Heart left ventricle (tissue), 16 donors: Measurements from ENCODE around the gene COQ4. TPM values are rescaled to one million over a fixed set of nuclear protein-coding genes. Genes with fewer than 3 reads are reported as not detected.

Source experiments
- ATAC-seq, 4 donors: fragments of 200-7000 bp; cut with Tn5 transposase; one replicate each; pipeline ENCODE4 v1.9.1; 2020 to 2022; ENCODE audit warnings: moderate library complexity in 4 of 4, mild to moderate bottlenecking in 3 of 4, moderate number of reproducible peaks in 1 of 4
- DNase-seq, 5 donors: peaks; one replicate each; pipeline ENCODE4 v3.0.0-alpha.2; 2020
- H3K27ac ChIP-seq, 12 donors: fragments of 200-600 bp; sonication (generic) in 4 of 12; one replicate each; pipeline versions ENCODE4 v1.5.0 to v1.8.0; 2016 to 2022; ENCODE audit warnings: mild to moderate bottlenecking in 2 of 12
- H3K27me3 ChIP-seq, 9 donors: fragments of 200-600 bp; sonication (generic) in 2 of 9; one replicate each; pipeline versions ENCODE4 v1.5.1 to v1.8.0; 2016 to 2022; ENCODE audit warnings: mild to moderate bottlenecking in 3 of 9
- H3K36me3 ChIP-seq, 9 donors: fragments of 200-600 bp; sonication (generic) in 2 of 9; one replicate each; pipeline versions ENCODE4 v1.5.0 to v1.8.0; 2018 to 2022; ENCODE audit warnings: mild to moderate bottlenecking in 2 of 9
- H3K4me1 ChIP-seq, 12 donors: fragments of 200-600 bp; sonication (generic) in 4 of 12; one replicate each; pipeline versions ENCODE4 v1.5.0 to v1.8.0; 2016 to 2022; ENCODE audit warnings: mild to moderate bottlenecking in 3 of 12
- H3K4me3 ChIP-seq, 12 donors: fragments of 200-600 bp; sonication (generic) in 4 of 12; one replicate each; pipeline versions ENCODE4 v1.5.0 to v1.8.0; 2017 to 2022; ENCODE audit warnings: mild to moderate bottlenecking in 9 of 12, moderate library complexity in 4 of 12
- H3K9me3 ChIP-seq, 12 donors: fragments of 200-600 bp; sonication (generic) in 4 of 12; one replicate each; pipeline versions ENCODE4 v1.5.0 to v1.8.0; 2016 to 2022; ENCODE audit warnings: mild to moderate bottlenecking in 1 of 12
- POLR2A ChIP-seq, 2 donors: fragments of 450-650 bp; IDR thresholded peaks; one replicate each; pipeline ENCODE4 v1.6.1; 2017; ENCODE audit warnings: antibody characterized with exemption in 2 of 2, mild to moderate bottlenecking in 2 of 2, moderate library complexity in 2 of 2
- WGBS, 4 donors: extraction: QIAGEN DNeasy Blood & Tissue Kit in 2 of 4; methylation state at CpG; one replicate each; pipeline versions ENCODE4 v1.1.5 to v1.1.7; 2013 to 2018; 5-methylcytosine and 5-hydroxymethylcytosine counted together
- intact Hi-C, 10 donors: fragments of 100-400 bp; cut with DNase I; formaldehyde crosslinking; loops; one replicate each; pipeline versions ENCODE4 v1.11.1 to v1.14.2; 2022
- polyA plus RNA-seq, 2 donors: library from polyadenylated mRNA; stranded (reverse); fragments of 200-250 nt; gene quantifications; one replicate each; pipeline ENCODE4 v1.2.3, GENCODE V29; 2013
- total RNA-seq, 9 donors: library from RNA; depleted of rRNA in 2 of 9; stranded (reverse); fragments of >200 nt in 2 of 9; fragmentation: NEBNext Ultra II Directional in 3 of 9; extraction: Animal tissue kit (Norgen Biotek cat#: 25700) in 3 of 9; gene quantifications; one replicate each; pipeline versions ENCODE4 v1.1.0 to v1.2.4, GENCODE V29; 2016 to 2023
- TF ChIP-seq, protein P1 (sequence below), 12 donors: fragments of 200-600 bp; sonication (generic) in 4 of 12; IDR thresholded peaks; one replicate each; pipeline versions ENCODE4 v1.5.0 to v1.8.0; 2018 to 2022; ENCODE audit warnings: antibody characterized with exemption in 12 of 12, mild to moderate bottlenecking in 5 of 12
- donor health status: ischemic (EF 13 %, LVEDD 7.1; RV severe dilation, severe dysfunction).
- donor health status: healthy with polysubstance abuse.
- donor health status: DM: no; HTN: yes; CAD: no.
- donor health status: DM: no; HTN: no; CAD: no.
- donor health status: ischemic (EF 25% LVEDD 6.9; RV normal size, moderate dysfunction).
- donor health status: ischemic (EF 25% LVEDD 5.7; RV mildly dilated, moderate dysfunction).
- donor health status: healthy.
- donor health status: DM: yes; HTN: yes; CAD: no.
- donor health status: ischemic (EF 35%, LVEDD 5.7; RV mildly dilated, moderate dysfunction).
- donor health status: nonischemic (EF 11% LVEDD 7.7; RV severe dilation, severe dysfunction).
- donor health status: DM: yes; HTN: yes; CAD: no.
- donor health status: PGD.
- donor health status: ischemic (EF 29% LVEDD 5.4; RV normal size, mild dysfunction).
- donor health status: nonischemic (EF 23%, LVEDD 6.1; RV moderate dilation, normal function).

COQ4 gene
- total and polyA plus RNA-seq, 11 donors: 19.0 to 43.2 (median 30.1) TPM

DNA sequence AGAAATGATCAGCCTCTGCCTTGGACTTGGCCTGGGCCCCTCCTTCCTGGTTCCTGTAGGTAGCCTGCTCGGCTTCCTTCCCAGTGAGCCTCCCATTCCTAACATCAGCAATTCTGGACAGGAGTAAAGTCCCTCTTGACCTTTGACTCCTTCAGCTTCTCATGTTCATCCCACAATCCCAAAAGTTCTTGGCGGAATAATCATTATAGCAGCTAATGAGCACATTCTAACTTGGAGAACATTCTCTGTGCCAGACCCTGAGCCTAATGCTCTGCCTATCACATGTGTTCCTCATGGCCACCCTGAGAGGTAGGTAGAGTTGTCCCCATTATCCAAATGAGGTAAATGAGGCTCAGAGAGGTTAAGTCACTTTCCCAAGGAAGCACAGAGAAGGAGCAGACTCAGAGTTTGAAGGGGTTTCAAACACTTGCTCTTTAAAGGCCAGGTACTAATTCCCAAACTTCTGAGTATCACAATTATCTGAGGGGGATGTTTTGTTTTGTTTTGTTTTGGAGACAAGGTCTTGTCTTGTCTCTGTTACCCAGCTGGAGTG is 25.3 kb upstream of the COQ4 start:
- H3K27me3 ChIP-seq: no peaks in the 10 kb centered on the region
- intact Hi-C loops: loop anchor here in 6 of 10 donors (2.0 to 10.0 kb wide), 7 partner anchors 44 to 338 kb away; partner anchors contain the start of gene SLC27A4 (in 4 of the 6)
- 88 to 98% (median 94%) methylated on average over 1 to 2 of the region's 2 CpGs for WGBS, 4 donors

GRCh38 chr9:128298535-128299482 is 23.8 kb upstream of the COQ4 start:
- TF ChIP-seq, protein P1, sequence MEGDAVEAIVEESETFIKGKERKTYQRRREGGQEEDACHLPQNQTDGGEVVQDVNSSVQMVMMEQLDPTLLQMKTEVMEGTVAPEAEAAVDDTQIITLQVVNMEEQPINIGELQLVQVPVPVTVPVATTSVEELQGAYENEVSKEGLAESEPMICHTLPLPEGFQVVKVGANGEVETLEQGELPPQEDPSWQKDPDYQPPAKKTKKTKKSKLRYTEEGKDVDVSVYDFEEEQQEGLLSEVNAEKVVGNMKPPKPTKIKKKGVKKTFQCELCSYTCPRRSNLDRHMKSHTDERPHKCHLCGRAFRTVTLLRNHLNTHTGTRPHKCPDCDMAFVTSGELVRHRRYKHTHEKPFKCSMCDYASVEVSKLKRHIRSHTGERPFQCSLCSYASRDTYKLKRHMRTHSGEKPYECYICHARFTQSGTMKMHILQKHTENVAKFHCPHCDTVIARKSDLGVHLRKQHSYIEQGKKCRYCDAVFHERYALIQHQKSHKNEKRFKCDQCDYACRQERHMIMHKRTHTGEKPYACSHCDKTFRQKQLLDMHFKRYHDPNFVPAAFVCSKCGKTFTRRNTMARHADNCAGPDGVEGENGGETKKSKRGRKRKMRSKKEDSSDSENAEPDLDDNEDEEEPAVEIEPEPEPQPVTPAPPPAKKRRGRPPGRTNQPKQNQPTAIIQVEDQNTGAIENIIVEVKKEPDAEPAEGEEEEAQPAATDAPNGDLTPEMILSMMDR (IDR thresholded peaks at IDR 0.05): no peak
- no peak for TF ChIP-seq POLR2A (IDR thresholded peaks at IDR 0.05)
- peaks cover 0 to 5% (median 0%) of the 10 kb centered on the region in 9 donors for H3K36me3 ChIP-seq
- peaks cover 0 to 6% (median 0%) of the 10 kb centered on the region in 12 donors for H3K4me1 ChIP-seq
- WGBS, 4 donors: 90 to 93% (median 92%) methylated on average over 18 to 20 of the region's 20 CpGs
- no peak overlapping the region for H3K4me3 ChIP-seq
- intact Hi-C loops: loop anchor here in 4 of 10 donors (5.0 to 10.0 kb wide), 5 partner anchors 43 to 336 kb away; partner anchors contain the start of gene SLC27A4 (in 3 of the 4)
- no peaks in the 10 kb centered on the region for H3K9me3 ChIP-seq
- DNase-seq (no peak), ATAC-seq (no peak)
- H3K27ac ChIP-seq: no peak overlapping the region
- no peaks in the 10 kb centered on the region for H3K27me3 ChIP-seq

More for the DNA sequence above, 25.3 kb upstream of the COQ4 start:
- Histone ChIP-seq H3K9me3 (no peaks in the 10 kb centered on the region), H3K27ac (no peak overlapping the region), H3K4me1 (peaks cover 0 to 6% (median 0%) of the 10 kb centered on the region in 12 donors), H3K36me3 (peaks cover 0 to 6% (median 0%) of the 10 kb centered on the region in 9 donors), H3K4me3 (no peak overlapping the region)
- TF ChIP-seq, protein P1 (IDR thresholded peaks at IDR 0.05): no peak
- no peak for TF ChIP-seq POLR2A (IDR thresholded peaks at IDR 0.05)
- ATAC-seq (no peak), DNase-seq (no peak)

DNA sequence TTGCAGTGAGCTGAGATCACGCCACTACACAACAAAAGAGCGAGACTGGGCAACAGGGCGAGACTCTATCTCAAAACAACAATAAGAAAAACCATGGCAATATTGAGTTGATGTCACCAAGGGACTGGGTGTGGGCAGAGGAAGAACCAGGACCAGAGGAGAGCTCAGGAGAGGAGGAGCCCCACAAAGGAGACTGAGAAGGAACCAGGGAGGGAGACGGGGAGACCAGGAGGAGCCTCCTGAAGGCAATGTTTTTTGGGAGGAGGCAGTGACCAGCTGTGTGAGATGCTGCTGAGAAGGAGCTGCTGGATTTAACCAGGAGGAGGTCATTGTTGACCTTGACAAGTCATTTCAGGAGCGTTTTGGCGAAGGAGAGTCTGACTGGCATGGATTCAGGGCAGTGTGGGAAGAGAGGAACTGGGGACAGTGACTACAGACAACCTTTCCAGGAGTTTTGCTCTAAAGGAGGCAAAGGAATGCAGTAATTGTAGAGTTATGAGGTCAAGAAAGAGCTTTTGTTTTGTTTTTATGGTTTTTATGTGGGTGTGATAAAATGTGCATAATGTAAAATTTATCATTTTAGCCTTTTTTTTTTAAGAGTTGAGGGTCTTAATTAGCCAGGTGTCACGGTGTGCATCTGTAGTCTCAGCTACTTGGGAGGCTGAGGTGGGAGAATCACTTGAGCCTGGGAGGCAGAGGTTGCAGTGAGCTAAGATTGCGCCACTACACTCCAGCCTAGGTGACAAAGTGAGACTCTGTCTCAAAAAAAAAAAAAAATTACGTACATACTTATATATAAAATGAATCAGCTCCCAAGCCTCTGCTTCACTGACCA is 18.3 kb upstream of the COQ4 start:
- peak; percentile 20 to 57 (median 30) for ATAC-seq
- Histone ChIP-seq H3K27ac (no peak overlapping the region), H3K27me3 (no peaks in the 10 kb centered on the region), H3K36me3 (peaks cover 0 to 18% (median 16%) of the 10 kb centered on the region in 9 donors), H3K4me1 (peaks cover 0 to 5% (median 0%) of the 10 kb centered on the region in 12 donors), H3K9me3 (no peaks in the 10 kb centered on the region), H3K4me3 (no peak overlapping the region)
- 76 to 81% (median 78%) methylated on average over 9 of the region's 9 CpGs for WGBS, 4 donors
- DNase-seq: no peak
- TF ChIP-seq, protein P1 (IDR thresholded peaks at IDR 0.05): no peak
- intact Hi-C loops: no loop called here
